Glutamatergic neuron (in vitro differentiated cells): ENCODE measurements around the gene DES. TPM values are rescaled to one million over a fixed set of nuclear protein-coding genes. Genes with fewer than 3 reads are reported as not detected.
"Not testable (repeated sequence)": the region's sequence is repeated elsewhere in the genome, so short reads cannot be mapped to it uniquely, and the experiment has no call there.

Experiments
- DNase-seq: peaks from one replicate; pipeline ENCODE4 v3.0.0; 2022
- H3K27ac Mint-ChIP-seq: one replicate; pipeline ENCODE4 v1.8.0; 2020; ENCODE audit warnings: mild to moderate bottlenecking, mixed read lengths, inconsistent platforms; ENCODE audit not compliant: unreplicated experiment
- H3K27me3 Mint-ChIP-seq: one replicate; pipeline ENCODE4 v1.8.0; 2020; ENCODE audit warnings: mild to moderate bottlenecking, moderate library complexity, mixed read lengths, inconsistent platforms; ENCODE audit not compliant: unreplicated experiment
- H3K36me3 Mint-ChIP-seq: one replicate; pipeline ENCODE4 v1.8.0; 2020; ENCODE audit warnings: mild to moderate bottlenecking, mixed read lengths, inconsistent platforms; ENCODE audit not compliant: unreplicated experiment
- H3K4me1 Mint-ChIP-seq: one replicate; pipeline ENCODE4 v1.8.0; 2020; ENCODE audit warnings: mild to moderate bottlenecking, low read depth, mixed read lengths, inconsistent platforms; ENCODE audit not compliant: unreplicated experiment
- H3K4me3 Mint-ChIP-seq: one replicate; pipeline ENCODE4 v1.8.0; 2020; ENCODE audit warnings: mild to moderate bottlenecking, mixed read lengths, inconsistent platforms; ENCODE audit not compliant: unreplicated experiment
- H3K9me3 Mint-ChIP-seq: one replicate; pipeline ENCODE4 v1.8.0; 2020; ENCODE audit warnings: mild to moderate bottlenecking, moderate library complexity, mixed read lengths, inconsistent platforms; ENCODE audit not compliant: unreplicated experiment
- total RNA-seq: library from RNA; stranded (reverse); fragmentation: NEBNext Ultra II Directional; extraction: Animal tissue kit (Norgen Biotek cat#: 25700); gene quantifications from one replicate; pipeline ENCODE4 v1.2.1, GENCODE V29; 2021; ENCODE audit not compliant: unreplicated experiment
- TF ChIP-seq, protein P1 (sequence below): fragments of 200-600 bp; sonication (generic); IDR thresholded peaks from one replicate; pipeline ENCODE4 v1.5.0; 2021; ENCODE audit not compliant: partially characterized antibody, unreplicated experiment

Gene DES
- total RNA-seq, 1 donor from 2014 or later, result 1.3 TPM

DNA sequence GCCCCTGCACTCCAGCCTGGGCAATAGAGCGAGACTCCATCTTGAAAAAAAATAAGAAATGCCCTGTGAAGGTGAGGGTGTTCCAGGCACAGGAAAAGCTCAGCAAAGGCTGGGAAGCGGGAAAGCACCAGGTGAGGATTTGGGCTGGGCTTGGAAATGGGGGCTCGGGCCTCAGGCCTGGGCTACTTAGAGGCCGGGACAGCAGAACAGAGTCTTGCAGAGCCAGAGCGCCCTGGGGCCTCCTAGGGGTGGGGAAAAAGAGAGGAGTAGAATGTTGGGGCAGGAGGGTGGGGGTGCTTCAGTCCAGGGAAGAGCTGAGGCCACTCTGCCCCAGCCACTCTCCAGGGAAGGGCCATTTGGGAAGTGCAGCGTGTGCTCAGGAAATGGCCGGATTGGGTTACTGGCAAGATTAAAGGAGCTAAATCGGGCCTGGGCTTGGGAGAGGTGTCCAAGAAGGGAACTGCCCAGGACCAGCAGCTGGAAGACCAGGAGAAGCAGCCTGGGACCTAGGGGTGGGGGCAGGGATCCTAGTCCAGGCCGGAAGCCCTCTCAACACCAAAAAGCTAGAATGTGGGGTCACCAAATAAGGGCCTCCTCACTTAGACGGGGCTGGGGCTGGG, 13.8 kb upstream of the DES start:
- TF ChIP-seq, protein P1, sequence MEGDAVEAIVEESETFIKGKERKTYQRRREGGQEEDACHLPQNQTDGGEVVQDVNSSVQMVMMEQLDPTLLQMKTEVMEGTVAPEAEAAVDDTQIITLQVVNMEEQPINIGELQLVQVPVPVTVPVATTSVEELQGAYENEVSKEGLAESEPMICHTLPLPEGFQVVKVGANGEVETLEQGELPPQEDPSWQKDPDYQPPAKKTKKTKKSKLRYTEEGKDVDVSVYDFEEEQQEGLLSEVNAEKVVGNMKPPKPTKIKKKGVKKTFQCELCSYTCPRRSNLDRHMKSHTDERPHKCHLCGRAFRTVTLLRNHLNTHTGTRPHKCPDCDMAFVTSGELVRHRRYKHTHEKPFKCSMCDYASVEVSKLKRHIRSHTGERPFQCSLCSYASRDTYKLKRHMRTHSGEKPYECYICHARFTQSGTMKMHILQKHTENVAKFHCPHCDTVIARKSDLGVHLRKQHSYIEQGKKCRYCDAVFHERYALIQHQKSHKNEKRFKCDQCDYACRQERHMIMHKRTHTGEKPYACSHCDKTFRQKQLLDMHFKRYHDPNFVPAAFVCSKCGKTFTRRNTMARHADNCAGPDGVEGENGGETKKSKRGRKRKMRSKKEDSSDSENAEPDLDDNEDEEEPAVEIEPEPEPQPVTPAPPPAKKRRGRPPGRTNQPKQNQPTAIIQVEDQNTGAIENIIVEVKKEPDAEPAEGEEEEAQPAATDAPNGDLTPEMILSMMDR, result no peak
- H3K36me3 Mint-ChIP-seq, result no peaks in the 10 kb centered on the region
- peaks cover 4% of the 10 kb centered on the region for H3K27me3 Mint-ChIP-seq
- H3K27ac Mint-ChIP-seq, result no peak overlapping the region
- peaks cover 29% of the 10 kb centered on the region for H3K4me1 Mint-ChIP-seq
- peaks cover 8% of the 10 kb centered on the region for H3K9me3 Mint-ChIP-seq
- DNase-seq, result no peak
- peak overlapping the region; percentile 7 for H3K4me3 Mint-ChIP-seq

DNA sequence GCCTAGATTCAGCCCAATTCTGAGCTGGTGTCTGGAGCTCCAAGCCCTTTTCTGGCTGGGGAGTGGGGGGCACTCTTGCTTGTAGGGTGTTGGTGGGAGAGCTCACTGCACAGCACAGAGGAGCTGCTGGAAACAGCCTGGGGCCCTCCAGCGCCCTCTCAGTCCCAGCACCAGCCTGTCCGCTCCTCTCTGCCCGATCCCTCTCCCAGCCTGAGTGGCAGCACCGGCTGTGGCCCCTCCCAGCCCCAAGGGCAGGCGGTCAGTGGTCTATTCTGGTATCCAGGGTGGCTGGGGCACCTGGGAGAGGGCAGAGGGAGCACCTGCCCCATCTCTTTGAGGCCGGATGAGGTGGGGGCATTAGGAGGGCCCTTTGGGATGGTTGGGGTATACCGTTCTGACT, 13.2 kb upstream of the DES start:
- no peak for DNase-seq
- TF ChIP-seq, protein P1, result no peak
- no peaks in the 10 kb centered on the region for H3K36me3 Mint-ChIP-seq
- H3K27ac Mint-ChIP-seq, result no peak overlapping the region
- peaks cover 4% of the 10 kb centered on the region for H3K27me3 Mint-ChIP-seq
- H3K4me3 Mint-ChIP-seq, result peak overlapping the region; percentile 55
- peaks cover 29% of the 10 kb centered on the region for H3K4me1 Mint-ChIP-seq
- H3K9me3 Mint-ChIP-seq, result peaks cover 11% of the 10 kb centered on the region

DNA sequence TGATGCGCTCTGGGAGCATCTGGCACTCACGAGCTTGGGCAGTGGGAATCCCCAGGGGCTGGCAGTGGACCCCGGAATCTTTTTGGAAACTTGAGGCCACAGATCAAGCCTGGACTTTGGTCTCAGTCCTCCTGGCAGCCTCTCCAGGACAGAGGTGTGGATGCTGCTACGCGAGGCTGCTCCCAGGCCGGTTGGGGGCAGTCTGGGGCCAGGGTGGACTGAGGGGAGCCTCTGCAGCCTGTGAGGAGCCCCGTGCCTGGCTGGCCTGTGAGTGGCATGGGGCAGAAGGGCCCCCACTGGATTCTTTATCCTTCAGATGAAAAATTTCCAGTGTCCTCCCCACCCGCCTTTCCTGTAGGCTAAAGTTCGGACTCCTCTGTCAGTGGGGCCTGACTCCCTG, 12.7 kb upstream of the DES start:
- Mint-ChIP-seq H3K27me3 (peaks cover 4% of the 10 kb centered on the region), H3K4me1 (peaks cover 24% of the 10 kb centered on the region), H3K4me3 (peak overlapping the region; percentile 55), H3K27ac (no peak overlapping the region), H3K36me3 (no peaks in the 10 kb centered on the region), H3K9me3 (peaks cover 11% of the 10 kb centered on the region)
- peak; percentile 40 for DNase-seq
- TF ChIP-seq, protein P1, result peak; percentile 11

GRCh38 chr2:219405958-219406860, 12.0 kb upstream of the DES start:
- no peak overlapping the region for H3K27ac Mint-ChIP-seq
- TF ChIP-seq, protein P1, result no peak
- H3K4me3 Mint-ChIP-seq, result no peak overlapping the region

DNA sequence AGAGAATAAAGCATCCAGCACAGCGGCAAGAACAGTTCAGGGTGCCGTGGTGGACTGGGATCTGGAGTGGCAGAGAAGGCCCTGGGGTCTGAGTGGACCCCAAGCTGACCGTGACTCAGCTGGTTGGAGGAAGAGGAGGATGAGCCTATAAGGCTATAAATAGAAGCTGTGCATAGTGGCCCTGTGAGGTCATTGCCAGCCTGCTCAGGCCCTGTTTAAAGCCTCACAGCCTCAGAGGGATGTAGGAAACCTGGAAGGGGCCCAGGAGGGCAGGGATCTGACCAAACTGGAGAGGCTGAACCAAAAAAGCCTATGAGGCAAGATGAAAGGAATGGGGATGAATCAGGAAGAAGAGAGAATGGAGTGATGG, 11.3 kb upstream of the DES start:
- Mint-ChIP-seq H3K36me3 (no peaks in the 10 kb centered on the region), H3K9me3 (peaks cover 11% of the 10 kb centered on the region), H3K27me3 (peaks cover 4% of the 10 kb centered on the region), H3K27ac (no peak overlapping the region), H3K4me1 (peaks cover 20% of the 10 kb centered on the region), H3K4me3 (peak overlapping the region; percentile 52)
- DNase-seq, result no peak
- TF ChIP-seq, protein P1, result no peak

More at GRCh38 chr2:219405958-219406860, 12.0 kb upstream of the DES start:
- Mint-ChIP-seq H3K27me3 (peaks cover 4% of the 10 kb centered on the region), H3K36me3 (no peaks in the 10 kb centered on the region), H3K4me1 (peaks cover 20% of the 10 kb centered on the region), H3K9me3 (peaks cover 11% of the 10 kb centered on the region)
- DNase-seq, result no peak

DNA sequence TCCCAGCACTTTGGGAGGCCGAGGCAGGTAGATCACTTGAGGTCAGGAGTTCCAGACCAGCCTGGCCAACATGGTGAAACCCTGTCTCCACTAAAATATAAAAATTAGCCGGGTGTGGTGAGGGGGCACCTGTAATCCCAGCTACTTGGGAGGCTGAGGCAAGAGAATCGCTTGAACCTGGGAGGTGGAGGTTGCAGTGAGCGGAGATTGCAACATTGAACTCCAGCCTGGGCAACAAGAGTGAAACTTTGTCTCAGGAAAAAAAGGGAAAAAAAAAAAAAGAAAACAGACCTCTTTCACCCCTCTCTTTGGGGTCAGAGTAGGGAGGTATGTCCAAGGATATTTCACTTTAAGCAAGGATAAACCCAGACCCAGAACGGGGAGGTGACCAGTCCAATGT, 10.8 kb upstream of the DES start:
- H3K9me3 Mint-ChIP-seq, H3K36me3 Mint-ChIP-seq, H3K27me3 Mint-ChIP-seq, H3K27ac Mint-ChIP-seq, DNase-seq, H3K4me3 Mint-ChIP-seq: not testable (repeated sequence)
- H3K4me1 Mint-ChIP-seq, result peaks cover 16% of the 10 kb centered on the region
